ENCODE results near the gene RASGRP2.

Gene RASGRP2

GRCh38 chr11:64742087-64742888, 1.7 kb downstream of the RASGRP2 start:
- no peak for DNase-seq (ENCODE audit: low read depth in 2 of 2)

DNA sequence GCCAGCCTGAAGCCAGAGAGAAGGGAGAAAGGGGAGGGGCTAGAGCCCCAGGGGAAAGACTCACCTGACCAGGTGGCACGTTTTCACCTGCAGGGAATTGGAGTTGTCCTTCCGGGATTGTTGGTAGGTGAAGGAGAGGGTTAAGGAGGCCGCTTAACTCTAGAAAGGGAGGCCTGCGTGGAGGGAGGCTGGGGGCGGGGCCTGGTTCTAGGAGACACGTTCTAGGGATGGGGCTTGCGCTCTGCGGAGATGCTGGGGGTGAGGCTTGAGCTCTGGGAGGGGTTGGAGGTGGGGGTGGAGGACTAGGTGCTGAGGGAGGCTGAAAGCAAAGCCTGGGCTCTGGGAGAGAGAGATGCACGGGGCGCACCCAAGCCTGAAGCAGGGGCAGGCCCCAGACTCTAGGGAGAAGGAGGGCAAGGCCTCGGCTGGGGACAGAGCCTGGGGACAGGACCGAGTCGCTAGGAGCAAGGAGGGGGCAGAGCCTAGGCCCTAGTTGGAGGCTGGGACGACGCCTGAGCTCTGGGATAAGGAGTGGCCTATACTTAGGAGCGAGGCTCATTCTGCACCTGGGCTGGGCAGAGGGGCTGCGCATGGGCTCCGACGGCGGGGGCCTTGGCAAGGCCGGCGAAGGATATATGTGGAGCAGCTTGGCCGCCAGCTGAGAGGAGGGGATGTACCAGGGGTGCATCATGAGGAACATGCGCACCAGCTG, 2.4 kb downstream of the RASGRP2 start:
- DNase-seq (ENCODE audit: low read depth in 2 of 2), result no peak

DNA sequence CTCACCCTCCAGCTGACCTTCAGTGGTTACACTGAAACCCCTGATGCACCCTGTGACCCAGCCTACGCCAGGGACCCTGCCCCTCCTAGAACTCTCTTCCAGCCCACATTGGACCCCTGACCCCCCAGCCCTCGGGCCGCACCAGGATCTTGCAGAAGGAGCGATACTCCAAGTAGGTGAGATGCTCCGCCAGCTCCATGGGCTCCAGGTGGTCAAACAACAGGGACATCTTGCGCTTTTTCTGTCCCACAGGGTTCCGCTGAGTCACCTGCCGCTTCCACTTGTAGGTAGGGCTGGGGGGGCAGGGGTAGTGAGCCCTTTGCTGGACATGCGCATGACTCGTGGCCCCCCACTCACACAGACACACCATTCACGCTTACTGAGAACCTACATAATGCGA, 4.1 kb downstream of the RASGRP2 start:
- DNase-seq (ENCODE audit: low read depth in 2 of 2), result no peak

GRCh38 chr11:64736654-64737053, 7.3 kb downstream of the RASGRP2 start:
- no peak for DNase-seq (ENCODE audit: low read depth in 2 of 2)

- DNase-seq (ENCODE audit: low read depth in 2 of 2), result no peak
These were observed 8.2 kb downstream of the RASGRP2 start for GRCh38 chr11:64735725-64736259.

DNA sequence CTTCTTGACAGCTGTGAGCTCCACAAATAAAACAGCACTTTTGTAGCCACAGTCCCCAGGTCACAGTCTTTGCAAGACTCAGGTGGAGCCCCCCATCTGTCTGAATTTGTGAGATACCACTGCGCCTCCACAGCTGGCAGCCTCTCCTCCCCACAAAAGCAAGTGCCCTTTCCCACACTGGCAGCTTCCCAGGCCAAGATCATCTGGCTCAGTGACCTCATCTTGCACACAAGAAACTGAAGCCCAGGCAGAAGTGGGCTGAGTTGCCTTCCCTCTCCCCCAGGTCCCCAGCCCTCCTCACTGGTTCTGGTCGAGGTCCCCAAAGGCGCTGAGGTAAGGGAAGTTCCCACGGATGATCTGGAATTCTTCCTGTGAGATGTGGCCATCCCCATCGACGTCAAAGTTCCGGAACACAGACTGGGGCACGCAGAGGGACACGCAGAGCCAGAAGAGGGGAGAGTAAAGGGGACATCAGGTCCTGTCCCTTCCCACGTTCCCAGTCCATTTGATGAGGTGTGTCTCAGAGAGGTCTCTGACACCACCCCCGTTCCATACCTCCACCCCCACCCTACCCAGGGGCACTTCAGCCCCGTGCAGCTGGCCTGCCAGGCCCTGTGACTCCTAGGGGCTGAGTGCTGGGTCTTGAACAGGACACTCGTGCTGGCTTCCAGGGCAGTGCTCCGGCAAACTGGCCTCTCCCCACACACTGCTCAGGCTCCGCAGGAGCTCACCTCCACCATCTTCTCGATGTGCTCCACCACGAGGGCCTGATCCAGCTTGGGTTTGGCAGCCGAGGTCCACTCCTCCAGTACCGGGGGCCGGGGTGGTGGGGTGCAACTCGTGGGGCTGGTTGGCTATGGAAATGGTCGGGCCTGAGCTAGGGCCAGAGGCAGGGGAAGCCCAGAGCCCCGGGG, 8.9 kb downstream of the RASGRP2 start:
- DNase-seq (ENCODE audit: low read depth in 2 of 2), result no peak

DNA sequence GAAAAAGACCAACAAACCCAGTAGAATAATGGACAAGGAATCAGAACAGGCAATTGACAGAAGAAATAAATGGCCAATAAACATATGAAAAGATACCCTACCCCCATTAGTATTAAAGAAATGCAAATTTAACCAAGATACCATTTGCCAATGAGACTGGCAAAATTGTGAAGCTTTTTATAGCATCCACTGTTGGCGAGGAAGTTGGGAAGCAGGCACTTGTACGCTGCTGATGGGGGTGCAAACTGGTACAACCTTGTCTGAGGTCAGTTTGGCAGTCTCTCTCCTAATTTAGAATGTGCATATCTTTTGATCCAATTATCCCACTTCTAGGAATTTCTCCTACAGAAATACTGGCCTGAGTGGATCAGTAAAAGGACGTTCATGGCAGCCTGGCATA, 12.3 kb downstream of the RASGRP2 start:
- no peak for DNase-seq (ENCODE audit: low read depth in 2 of 2)

GRCh38 chr11:64729851-64730382, 14.0 kb downstream of the RASGRP2 start:
- DNase-seq (ENCODE audit: low read depth in 2 of 2), result no peak

GRCh38 chr11:64728757-64729365, 15.1 kb downstream of the RASGRP2 start:
- DNase-seq (ENCODE audit: low read depth in 2 of 2), result no peak

- no peak for DNase-seq (ENCODE audit: low read depth in 2 of 2)
These were observed 16.9 kb downstream of the RASGRP2 start for GRCh38 chr11:64726867-64727530.

DNA sequence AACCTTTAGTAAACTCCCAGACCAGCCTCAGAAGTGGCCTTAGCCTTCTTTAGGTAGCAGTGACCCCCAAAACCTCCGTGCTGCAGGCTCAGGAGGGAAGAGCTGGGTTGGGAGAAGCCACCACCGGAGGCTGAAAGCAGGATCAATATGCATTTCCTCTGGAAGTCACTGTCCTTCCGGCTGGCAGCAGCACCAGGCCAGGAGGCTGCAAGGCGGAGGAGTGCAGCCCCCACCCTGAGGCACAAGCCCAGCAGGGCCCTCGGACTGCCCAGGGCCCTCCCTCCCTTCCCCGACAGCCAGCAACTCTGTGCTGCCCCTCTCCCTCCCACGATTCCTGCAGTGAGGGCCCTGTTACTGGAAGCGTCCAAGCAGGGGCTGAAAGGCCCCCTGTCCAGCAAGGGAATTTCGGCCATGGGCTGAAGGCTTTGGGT, 17.7 kb downstream of the RASGRP2 start:
- DNase-seq (ENCODE audit: low read depth in 2 of 2), result no peak

- DNase-seq (ENCODE audit: low read depth in 2 of 2), result no peak
These were observed 18.9 kb downstream of the RASGRP2 start for GRCh38 chr11:64724863-64725532.

DNA sequence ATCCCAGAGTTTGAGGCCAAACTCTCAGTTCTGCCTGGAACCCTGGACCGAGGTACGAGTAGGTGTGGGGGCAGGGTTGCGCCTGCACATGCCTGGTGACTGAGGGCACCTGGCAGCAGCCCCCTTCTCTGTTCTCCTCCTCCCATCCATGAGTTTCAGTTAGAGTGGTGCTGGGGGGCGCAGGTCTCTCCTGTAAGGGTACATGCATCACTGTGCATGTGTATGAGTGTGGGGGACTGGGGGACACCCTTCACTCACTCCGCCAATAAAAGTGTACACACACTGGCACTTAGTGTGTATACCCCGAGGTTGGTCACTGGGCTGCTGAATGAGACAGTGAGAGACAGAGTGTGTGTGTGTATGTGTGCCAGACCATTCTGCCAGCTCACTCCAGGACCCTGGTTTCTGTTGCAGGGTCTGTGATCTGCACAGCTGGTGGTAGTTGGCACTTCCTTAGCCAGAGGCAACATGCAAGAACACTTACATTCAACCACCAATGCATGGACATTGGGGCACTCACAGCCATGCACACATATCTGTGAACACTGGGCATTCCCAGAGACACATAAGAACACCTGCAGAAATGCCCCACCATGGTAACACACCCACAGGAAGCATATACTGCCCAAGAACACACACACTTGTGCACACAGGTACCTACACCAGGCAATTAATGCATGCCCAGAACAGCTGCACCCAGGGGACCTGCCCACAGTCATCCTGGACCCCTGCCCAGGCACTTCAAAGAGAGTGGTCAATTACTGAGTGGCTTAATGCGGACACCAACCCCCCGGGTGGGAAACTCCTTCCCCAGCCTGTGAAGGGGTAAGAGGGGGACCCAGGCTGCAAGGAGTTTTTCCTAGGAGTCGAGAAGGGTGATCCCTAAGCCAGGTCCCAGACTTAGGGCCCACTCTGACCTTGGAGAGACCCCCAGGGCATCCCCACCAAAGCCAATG, 19.8 kb downstream of the RASGRP2 start:
- no peak for DNase-seq (ENCODE audit: low read depth in 2 of 2)

- peak; percentile 56 to 68 for DNase-seq (ENCODE audit: low read depth in 2 of 2)
These were observed 20.6 kb downstream of the RASGRP2 start, which contains the start of gene NRXN2 for GRCh38 chr11:64723117-64723906. NRXN2 (minus strand) TSS chr11:64723197; CDS start chr11:64713699, 9,498 bp downstream.

DNA sequence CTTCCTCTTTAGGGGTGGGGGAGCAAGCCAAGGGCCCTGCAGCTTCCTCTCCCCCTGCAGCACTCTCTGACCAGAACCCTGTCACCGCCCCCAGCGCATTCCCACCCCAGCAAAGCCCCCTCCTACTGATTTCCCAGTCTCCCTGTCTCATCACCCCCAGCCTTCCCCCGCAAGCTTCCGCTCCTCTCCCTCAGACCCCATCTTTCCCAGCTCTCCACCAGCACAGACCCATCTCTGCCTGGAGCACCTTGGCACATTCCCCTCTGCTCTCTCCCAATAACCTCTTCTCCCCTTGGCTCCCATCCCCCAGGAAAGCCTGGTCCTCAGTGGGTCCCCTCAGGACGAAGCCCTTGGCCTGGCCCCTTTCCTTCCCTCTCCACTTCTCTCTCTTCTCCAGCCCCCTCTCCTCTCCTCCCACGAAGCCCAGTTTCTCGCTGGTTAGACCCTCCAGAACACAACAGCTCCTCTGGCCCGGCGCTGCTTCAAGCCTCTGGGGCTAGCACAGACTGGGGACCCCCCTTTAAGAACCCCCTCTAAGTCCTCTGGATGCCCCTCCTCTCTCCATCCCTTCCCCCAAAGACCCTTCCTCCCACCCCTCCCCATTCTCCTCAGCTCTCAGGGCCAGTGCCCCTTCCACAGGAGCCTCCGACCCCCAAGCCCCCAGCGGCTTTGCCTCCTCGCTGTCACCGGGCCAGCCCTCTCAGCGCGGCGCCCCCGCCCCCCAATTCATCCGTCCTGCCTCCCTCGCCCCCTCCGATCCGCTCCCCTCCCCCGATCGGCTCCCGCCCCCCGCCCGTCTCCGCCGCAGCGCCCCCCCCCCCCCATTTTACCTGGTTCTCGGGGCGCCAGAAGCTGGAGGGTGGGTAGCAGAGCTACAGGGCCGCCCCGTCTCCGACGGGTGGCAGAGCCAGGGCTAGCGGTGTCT, 21.5 kb downstream of the RASGRP2 start:
- DNase-seq (ENCODE audit: low read depth in 2 of 2), result no peak

- DNase-seq (ENCODE audit: low read depth in 2 of 2), result no peak
These were observed 22.6 kb downstream of the RASGRP2 start for GRCh38 chr11:64721359-64721699.
